Gastroesophageal sphincter (tissue), 3 donors: ENCODE results near the gene CIB4.

Experiments used
- EP300 ChIP-seq: sonication (generic); formaldehyde crosslinking; IDR thresholded peaks from one replicate; pipeline ENCODE4 v1.6.1; 2017; ENCODE audit warnings: antibody characterized with exemption, mild to moderate bottlenecking
- POLR2A ChIP-seq, 2 donors: fragments of 450-650 bp; IDR thresholded peaks; one replicate each; pipeline ENCODE4 v1.6.1; 2017; ENCODE audit warnings: antibody characterized with exemption in 2 of 2, mild to moderate bottlenecking in 2 of 2, moderate library complexity in 1 of 2
- POLR2AphosphoS5 ChIP-seq: sonication (generic); formaldehyde crosslinking; IDR thresholded peaks from one replicate; pipeline ENCODE4 v1.6.1; 2017; ENCODE audit warnings: antibody characterized with exemption
- TF ChIP-seq, protein P1 (sequence below), 4 experiments: fragments of 200-600 bp in 2 of 4; fragments of 450-650 bp in 2 of 4; sonication (generic) in 1 of 4; IDR thresholded peaks; one replicate each; pipeline ENCODE4 v1.5.1; 2017 to 2019; ENCODE audit warnings: antibody characterized with exemption in 4 of 4, mild to moderate bottlenecking in 2 of 4, moderate library complexity in 2 of 4

DNA sequence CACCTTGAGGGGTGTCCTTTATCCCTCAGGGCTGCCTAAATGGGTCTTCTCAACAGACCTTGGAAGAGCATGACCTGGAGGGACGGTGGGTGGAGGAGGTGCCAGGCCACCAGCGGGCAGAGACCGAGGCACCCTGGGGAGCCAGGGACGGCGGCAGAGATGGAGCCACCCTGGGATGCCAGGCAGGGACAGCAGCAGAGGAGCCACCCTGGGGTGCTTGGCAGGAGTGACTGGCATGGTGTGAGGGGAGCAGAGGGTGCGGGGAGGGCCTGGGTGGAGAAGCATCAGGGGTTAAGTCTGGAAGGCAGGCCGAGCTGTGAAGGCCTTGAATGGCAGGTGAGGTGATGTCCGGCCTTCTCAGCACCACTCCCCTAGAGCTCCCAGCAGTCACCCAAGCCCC, 56.1 kb downstream of the CIB4 start:
- TF ChIP-seq, protein P1, sequence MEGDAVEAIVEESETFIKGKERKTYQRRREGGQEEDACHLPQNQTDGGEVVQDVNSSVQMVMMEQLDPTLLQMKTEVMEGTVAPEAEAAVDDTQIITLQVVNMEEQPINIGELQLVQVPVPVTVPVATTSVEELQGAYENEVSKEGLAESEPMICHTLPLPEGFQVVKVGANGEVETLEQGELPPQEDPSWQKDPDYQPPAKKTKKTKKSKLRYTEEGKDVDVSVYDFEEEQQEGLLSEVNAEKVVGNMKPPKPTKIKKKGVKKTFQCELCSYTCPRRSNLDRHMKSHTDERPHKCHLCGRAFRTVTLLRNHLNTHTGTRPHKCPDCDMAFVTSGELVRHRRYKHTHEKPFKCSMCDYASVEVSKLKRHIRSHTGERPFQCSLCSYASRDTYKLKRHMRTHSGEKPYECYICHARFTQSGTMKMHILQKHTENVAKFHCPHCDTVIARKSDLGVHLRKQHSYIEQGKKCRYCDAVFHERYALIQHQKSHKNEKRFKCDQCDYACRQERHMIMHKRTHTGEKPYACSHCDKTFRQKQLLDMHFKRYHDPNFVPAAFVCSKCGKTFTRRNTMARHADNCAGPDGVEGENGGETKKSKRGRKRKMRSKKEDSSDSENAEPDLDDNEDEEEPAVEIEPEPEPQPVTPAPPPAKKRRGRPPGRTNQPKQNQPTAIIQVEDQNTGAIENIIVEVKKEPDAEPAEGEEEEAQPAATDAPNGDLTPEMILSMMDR (IDR thresholded peaks at IDR 0.05): no peak
- no peak for TF ChIP-seq POLR2AphosphoS5
- TF ChIP-seq POLR2A (IDR thresholded peaks at IDR 0.05): no peak
- TF ChIP-seq EP300: no peak
